Activated CD4-positive, alpha-beta T cell treated with anti-CD3 and anti-CD28 coated beads, Interleukin-2, amount 10 ng/mL, durations not matched to agents 24 days and 14 days (primary cell): ENCODE data around the gene CRLF2. TPM values are rescaled to one million over a fixed set of nuclear protein-coding genes. Genes with fewer than 3 reads are reported as not detected.
"Not testable (repeated sequence)": the region's sequence is repeated elsewhere in the genome, so short reads cannot be mapped to it uniquely, and the experiment has no call there.

Experiments used
- DNase-seq: peaks from one replicate; pipeline ENCODE4 v3.0.0; 2022
- H3K27ac Mint-ChIP-seq: one replicate; pipeline ENCODE4 v1.8.0; 2022; ENCODE audit warnings: mild to moderate bottlenecking, mixed read lengths
- H3K27me3 Mint-ChIP-seq: one replicate; pipeline ENCODE4 v1.8.0; 2022; ENCODE audit warnings: mixed read lengths
- H3K36me3 Mint-ChIP-seq: one replicate; pipeline ENCODE4 v1.8.0; 2022; ENCODE audit warnings: low read depth, mild to moderate bottlenecking, mixed read lengths
- H3K4me1 Mint-ChIP-seq: one replicate; pipeline ENCODE4 v1.8.0; 2021; ENCODE audit warnings: mixed read lengths
- H3K4me3 Mint-ChIP-seq: one replicate; pipeline ENCODE4 v1.8.0; 2022; ENCODE audit warnings: mild to moderate bottlenecking, moderate library complexity, mixed read lengths
- H3K9me3 Mint-ChIP-seq: one replicate; pipeline ENCODE4 v1.8.0; 2021; ENCODE audit warnings: mixed read lengths
- intact Hi-C: fragments of 100-400 bp; cut with micrococcal nuclease; formaldehyde crosslinking; loops from one replicate; pipeline ENCODE4 v1.15.1; 2023
- total RNA-seq: library from RNA; stranded (reverse); gene quantifications from 2 replicates; pipeline ENCODE4 v1.2.3, GENCODE V29; 2022

Gene CRLF2
- total RNA-seq, 1 donor from 2014 or later: 1.5 TPM

DNA sequence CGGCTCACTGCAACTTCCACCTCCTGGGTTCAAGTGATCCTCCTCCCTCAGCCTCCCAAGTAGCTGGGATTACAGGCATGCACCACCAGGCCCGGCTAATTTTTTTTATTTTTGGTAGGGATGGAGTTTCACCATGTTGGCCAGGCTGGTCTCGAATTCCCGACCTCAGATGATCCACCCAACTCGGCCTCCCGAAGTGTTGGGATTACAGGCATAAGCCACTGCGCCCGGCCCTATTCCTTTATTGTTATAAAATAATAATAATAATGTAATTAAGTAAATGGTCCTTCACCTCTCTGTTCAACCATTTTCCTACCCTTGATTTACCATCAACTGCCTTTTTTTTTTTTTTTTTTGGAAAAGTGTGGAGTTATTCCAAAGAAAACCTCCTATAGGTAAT lies 15.7 kb upstream of the CRLF2 start:
- intact Hi-C loops, H3K4me3 Mint-ChIP-seq, H3K27ac Mint-ChIP-seq, H3K27me3 Mint-ChIP-seq, H3K36me3 Mint-ChIP-seq, DNase-seq, H3K4me1 Mint-ChIP-seq: not testable (repeated sequence)
- H3K9me3 Mint-ChIP-seq: peaks cover 18% of the 10 kb centered on the region

DNA sequence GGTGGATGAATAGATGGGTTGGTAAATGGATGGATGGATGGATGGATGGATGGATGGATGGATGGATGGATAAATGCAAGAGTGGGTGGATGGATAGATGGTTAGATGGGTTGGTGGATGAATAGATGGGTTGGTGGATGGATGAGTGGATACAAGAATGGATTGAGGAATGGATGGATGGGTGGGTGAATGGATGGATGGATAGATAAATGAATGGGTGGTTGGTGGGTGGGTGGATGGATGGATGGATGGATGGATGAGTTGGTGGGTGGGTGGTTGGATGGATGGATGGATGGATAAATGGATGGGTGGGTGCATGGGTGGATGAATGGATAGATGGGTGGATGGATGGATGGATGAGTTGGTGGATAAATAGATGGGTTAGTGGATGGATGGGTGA lies 13.8 kb upstream of the CRLF2 start:
- Mint-ChIP-seq H3K9me3 (peaks cover 23% of the 10 kb centered on the region), H3K4me1 (peaks cover 5% of the 10 kb centered on the region), H3K27me3 (peaks cover 3% of the 10 kb centered on the region), H3K27ac (no peak overlapping the region), H3K4me3 (no peak overlapping the region), H3K36me3 (peaks cover 6% of the 10 kb centered on the region)
- DNase-seq: no peak
- intact Hi-C loops: no loop called here

DNA sequence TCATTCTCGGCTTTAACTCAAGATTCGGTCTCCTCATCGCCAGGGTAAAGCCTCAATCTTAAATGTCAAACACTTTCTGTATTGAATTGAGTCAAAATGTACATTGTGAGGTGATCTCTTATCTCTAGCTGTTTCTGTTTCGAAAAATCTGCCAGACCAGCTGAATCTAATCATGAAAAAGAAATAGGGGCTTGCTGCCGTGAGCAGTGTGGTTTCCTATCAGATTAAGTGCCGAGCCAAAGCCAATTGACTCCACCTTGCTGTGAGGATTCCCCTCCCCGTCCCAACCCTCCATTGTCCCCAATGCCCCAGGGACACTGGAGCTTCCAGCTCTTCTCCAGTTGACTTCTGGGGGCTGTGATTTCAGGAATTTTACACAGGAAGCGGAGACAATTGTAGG lies 12.5 kb upstream of the CRLF2 start:
- Mint-ChIP-seq H3K4me1 (peaks cover 5% of the 10 kb centered on the region), H3K27ac (no peak overlapping the region), H3K36me3 (peaks cover 6% of the 10 kb centered on the region), H3K27me3 (peaks cover 3% of the 10 kb centered on the region), H3K9me3 (peaks cover 23% of the 10 kb centered on the region), H3K4me3 (no peak overlapping the region)
- DNase-seq: peak; percentile 78
- intact Hi-C loops: loop anchor here (1.0 kb wide), 1 partner anchor 17 kb away; no protein-coding TSS in a partner anchor

DNA sequence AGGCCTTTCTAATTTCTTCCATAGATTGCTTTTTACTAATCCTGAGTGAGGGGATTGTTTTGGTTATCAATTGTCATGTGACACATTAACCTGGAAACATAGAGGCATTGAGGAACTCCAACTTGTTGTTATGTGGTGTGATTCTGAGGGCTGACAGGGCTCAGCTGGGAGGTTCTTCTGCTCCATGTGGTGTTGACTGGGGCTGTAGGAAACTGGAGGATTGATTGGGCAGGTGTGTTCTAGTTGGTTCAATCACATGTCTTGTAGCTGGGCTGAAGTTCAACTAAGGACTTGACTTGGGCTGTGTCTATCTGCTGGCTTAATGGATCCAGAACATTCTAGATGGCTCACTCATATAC lies 10.8 kb upstream of the CRLF2 start:
- H3K27me3 Mint-ChIP-seq: peaks cover 3% of the 10 kb centered on the region

DNA sequence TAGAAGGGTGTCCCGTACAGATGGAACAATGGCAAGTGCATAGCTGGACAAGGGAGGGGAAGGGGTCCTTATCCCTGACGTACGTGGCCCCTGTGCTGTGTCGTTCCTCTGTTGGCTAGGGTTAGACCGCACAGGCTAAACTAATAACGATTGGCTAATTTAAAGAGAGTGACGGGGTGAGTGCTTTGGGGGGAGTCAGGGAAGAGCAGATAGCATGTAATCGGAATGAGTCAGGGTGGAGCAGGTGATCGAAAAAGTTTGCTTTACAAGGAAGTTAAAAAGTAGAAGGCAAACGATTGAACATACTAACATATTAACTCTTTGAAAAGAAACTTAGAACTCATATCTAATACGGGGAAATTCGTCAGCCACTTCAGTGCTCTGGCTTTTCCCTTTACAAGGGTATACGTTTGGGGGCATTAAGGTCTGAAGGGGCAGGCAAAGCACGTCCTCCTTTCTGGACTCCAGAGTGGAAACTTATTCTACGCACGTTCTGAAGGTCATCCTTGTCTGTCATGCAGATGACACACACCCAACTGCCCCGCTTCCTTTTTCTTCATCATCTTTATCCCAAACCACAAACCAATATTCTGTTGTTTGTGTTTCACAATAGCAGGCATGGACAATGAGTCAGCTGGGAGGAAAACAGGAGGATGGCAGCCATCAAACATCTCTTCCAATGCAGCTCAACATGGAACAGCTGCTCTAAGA lies 10.2 kb upstream of the CRLF2 start:
- Mint-ChIP-seq H3K4me1 (peaks cover 5% of the 10 kb centered on the region), H3K9me3 (peaks cover 23% of the 10 kb centered on the region), H3K27me3 (peaks cover 3% of the 10 kb centered on the region), H3K4me3 (no peak overlapping the region), H3K27ac (no peak overlapping the region), H3K36me3 (peaks cover 6% of the 10 kb centered on the region)
- intact Hi-C loops: no loop called here
- DNase-seq: peak; percentile 47

More for the DNA sequence above, 10.8 kb upstream of the CRLF2 start:
- DNase-seq: peak; percentile 37
- intact Hi-C loops: no loop called here
- Mint-ChIP-seq H3K27ac (no peak overlapping the region), H3K4me3 (no peak overlapping the region), H3K9me3 (peaks cover 23% of the 10 kb centered on the region), H3K4me1 (peaks cover 5% of the 10 kb centered on the region), H3K36me3 (peaks cover 6% of the 10 kb centered on the region)

DNA sequence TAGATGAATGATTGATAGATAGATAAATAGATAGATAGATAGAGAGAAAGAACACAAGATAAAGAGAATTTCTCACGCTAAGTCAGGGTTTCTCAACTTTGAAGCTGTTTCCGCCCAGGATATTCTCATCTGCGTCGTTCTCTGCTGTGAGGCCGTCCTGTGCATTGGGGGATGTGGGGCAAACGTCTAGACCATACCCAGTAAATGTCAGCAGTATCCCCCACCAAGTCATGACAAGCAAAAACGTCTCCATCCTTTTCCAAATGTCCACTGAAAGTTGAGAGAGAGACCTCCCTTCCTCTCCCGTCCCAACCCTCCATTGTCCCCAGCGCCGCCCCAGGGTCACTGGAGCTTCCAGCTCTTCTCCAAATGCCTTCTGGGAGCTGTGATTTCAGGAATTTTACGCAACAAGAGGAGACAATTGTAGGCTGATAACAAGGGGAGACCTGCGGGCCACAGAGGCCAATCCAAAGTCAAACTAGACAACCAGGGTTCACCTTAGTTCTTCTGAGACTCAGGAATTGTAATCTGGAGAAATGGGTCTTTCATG lies 8.9 kb upstream of the CRLF2 start:
- Mint-ChIP-seq H3K36me3 (peaks cover 3% of the 10 kb centered on the region), H3K9me3 (peaks cover 11% of the 10 kb centered on the region), H3K4me1 (peaks cover 5% of the 10 kb centered on the region), H3K27me3 (peaks cover 2% of the 10 kb centered on the region), H3K27ac (no peak overlapping the region), H3K4me3 (no peak overlapping the region)
- DNase-seq: peak; percentile 48
- intact Hi-C loops: no loop called here

DNA sequence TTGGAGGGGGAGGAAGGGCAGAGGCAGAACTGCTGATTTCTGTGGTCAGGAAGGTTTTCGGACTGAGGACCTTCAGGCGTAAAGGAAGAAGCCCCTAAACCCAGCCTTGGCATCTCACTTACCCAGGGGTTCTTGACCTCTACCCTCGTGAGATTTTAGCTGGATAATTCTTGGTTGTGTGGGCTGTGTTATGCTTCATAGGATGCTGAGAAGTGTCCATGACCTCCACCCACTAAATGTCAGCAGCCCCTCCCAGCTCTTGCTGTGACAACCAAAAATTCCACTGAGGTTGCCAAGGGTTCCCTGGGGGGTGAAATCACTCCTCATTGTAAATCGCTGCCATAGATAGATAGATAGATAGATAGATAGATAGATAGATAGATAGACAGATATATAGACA lies 5.8 kb upstream of the CRLF2 start:
- Mint-ChIP-seq H3K4me1 (peaks cover 7% of the 10 kb centered on the region), H3K36me3 (peaks cover 2% of the 10 kb centered on the region), H3K27ac (no peak overlapping the region), H3K9me3 (peaks cover 5% of the 10 kb centered on the region), H3K4me3 (no peak overlapping the region), H3K27me3 (peaks cover 11% of the 10 kb centered on the region)
- DNase-seq: no peak
- intact Hi-C loops: no loop called here

DNA sequence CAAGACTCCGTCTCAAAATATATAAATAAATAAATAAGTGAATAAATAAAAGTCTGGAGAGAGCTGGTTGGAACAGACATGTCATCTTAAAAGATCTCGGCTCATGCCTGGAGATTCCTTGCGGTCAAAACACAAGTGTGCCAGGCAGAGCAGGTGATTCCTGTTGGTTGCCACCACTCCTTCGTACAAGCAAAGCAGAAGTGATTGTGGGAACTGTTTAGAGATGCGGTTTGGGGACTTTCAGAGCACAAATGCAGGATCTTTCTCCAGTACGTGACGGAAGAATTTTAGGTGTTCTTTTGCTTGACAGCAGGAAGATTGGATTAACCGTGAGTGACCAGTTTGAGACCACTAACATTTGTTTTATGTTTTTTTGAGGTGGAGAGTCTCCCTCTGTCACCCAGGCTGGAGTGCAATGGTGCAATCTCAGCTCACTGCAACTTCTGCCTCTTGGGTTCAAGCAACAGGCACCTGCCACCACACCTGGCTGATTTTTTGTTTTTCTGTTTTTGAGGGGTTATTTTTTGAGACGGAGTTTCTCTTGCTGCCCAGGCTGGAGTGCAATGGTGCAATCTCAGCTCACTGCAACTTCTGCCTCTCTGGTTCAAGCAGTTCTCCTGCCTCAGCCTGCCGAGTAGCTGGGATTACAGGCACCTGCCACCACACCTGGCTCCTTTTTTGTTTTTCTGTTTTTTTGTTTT lies 2.8 kb upstream of the CRLF2 start:
- H3K36me3 Mint-ChIP-seq: peaks cover 10% of the 10 kb centered on the region

DNA sequence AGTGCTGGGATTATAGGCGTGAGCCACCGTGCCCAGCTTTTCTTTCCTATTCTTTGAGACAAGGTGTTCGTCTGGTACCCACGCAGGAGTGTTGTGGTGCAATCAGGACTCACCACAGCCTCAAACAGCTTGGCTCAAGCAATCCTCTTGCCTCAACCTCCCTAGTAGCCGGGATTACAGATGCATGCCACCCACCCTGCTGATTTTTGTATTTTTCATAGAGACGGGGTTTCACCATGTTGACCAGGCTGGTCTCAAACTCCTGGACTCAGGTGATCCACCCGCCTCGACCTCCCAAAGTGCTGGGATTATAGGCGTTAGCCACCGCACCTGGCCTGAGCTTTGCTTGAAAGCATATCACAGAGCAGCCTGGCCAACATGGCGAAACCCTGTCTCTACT lies 1.5 kb upstream of the CRLF2 start:
- intact Hi-C loops: no loop called here

More for the DNA sequence above, 2.8 kb upstream of the CRLF2 start:
- intact Hi-C loops: no loop called here
- Mint-ChIP-seq H3K27ac (no peak overlapping the region), H3K9me3 (peaks cover 13% of the 10 kb centered on the region), H3K27me3 (peaks cover 11% of the 10 kb centered on the region), H3K4me1 (peaks cover 21% of the 10 kb centered on the region), H3K4me3 (no peak overlapping the region)
- peak; percentile 63 for DNase-seq

DNA sequence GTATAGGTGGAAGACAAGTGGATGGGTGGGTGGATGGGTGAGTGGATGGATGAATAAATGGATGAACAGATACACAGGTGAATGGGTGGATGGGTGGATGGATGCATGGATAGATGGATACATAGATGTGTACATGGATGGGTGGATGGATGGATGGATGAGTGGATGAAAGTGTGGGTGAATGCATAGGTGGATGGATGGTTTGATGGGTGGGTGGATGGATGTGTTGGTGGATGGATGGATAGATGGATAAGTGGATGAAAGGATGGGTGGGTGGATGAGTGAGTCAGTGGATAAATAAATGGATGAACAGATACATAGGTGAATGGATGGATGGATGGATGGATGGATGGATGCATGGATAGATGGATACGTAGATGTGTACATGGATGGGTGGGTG lies 1.6 kb downstream of the CRLF2 start:
- peak overlapping the region; percentile 4 for H3K27ac Mint-ChIP-seq

More for the DNA sequence above, 1.5 kb upstream of the CRLF2 start:
- H3K27me3 Mint-ChIP-seq: peaks cover 12% of the 10 kb centered on the region
- H3K36me3 Mint-ChIP-seq: peaks cover 12% of the 10 kb centered on the region
- peak overlapping the region; percentile 20 for H3K27ac Mint-ChIP-seq
- peak; percentile 57 for DNase-seq
- peaks cover 26% of the 10 kb centered on the region for H3K4me1 Mint-ChIP-seq
- H3K4me3 Mint-ChIP-seq: peak overlapping the region; percentile 19
- H3K9me3 Mint-ChIP-seq: peaks cover 13% of the 10 kb centered on the region

DNA sequence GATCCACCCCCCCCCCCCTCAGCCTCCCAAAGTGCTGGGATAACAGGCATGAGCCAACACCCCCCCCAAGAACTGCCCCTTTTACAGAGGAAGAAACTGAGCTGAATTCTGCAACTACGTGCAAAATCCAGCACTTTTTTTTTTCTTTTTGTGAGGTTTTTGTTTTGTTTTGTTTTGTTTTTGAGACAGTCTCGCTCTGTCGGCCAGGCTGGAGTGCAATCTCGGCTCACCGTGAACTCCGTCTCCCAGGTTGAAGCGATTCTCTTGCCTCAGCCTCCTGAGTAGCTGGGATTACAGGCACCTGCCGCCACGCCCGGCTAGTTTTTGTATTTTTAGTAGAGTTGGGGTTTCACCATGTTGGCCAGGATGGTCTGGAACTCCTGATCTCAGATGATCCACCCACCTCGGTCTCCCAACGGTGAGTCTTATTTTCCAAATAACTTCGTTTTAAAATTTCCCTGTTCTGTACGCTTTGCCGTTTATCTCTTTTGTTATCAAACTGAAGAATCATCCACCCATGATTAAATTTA lies 4.9 kb downstream of the CRLF2 start:
- peaks cover 2% of the 10 kb centered on the region for H3K27me3 Mint-ChIP-seq
- peak overlapping the region; percentile 81 for H3K4me3 Mint-ChIP-seq
- peaks cover 40% of the 10 kb centered on the region for H3K4me1 Mint-ChIP-seq
- DNase-seq: no peak
- intact Hi-C loops: loop anchor here (1.0 to 5.0 kb wide), 4 partner anchors 18 to 470 kb away; no protein-coding TSS in a partner anchor
- H3K27ac Mint-ChIP-seq: peak overlapping the region; percentile 90
- peaks cover 13% of the 10 kb centered on the region for H3K9me3 Mint-ChIP-seq
- peaks cover 16% of the 10 kb centered on the region for H3K36me3 Mint-ChIP-seq

More for the DNA sequence above, 1.6 kb downstream of the CRLF2 start:
- H3K36me3 Mint-ChIP-seq: peaks cover 16% of the 10 kb centered on the region
- peaks cover 8% of the 10 kb centered on the region for H3K27me3 Mint-ChIP-seq
- intact Hi-C loops: no loop called here
- peak overlapping the region; percentile 55 for H3K4me3 Mint-ChIP-seq
- H3K9me3 Mint-ChIP-seq: peaks cover 13% of the 10 kb centered on the region
- DNase-seq: no peak
- peaks cover 41% of the 10 kb centered on the region for H3K4me1 Mint-ChIP-seq

DNA sequence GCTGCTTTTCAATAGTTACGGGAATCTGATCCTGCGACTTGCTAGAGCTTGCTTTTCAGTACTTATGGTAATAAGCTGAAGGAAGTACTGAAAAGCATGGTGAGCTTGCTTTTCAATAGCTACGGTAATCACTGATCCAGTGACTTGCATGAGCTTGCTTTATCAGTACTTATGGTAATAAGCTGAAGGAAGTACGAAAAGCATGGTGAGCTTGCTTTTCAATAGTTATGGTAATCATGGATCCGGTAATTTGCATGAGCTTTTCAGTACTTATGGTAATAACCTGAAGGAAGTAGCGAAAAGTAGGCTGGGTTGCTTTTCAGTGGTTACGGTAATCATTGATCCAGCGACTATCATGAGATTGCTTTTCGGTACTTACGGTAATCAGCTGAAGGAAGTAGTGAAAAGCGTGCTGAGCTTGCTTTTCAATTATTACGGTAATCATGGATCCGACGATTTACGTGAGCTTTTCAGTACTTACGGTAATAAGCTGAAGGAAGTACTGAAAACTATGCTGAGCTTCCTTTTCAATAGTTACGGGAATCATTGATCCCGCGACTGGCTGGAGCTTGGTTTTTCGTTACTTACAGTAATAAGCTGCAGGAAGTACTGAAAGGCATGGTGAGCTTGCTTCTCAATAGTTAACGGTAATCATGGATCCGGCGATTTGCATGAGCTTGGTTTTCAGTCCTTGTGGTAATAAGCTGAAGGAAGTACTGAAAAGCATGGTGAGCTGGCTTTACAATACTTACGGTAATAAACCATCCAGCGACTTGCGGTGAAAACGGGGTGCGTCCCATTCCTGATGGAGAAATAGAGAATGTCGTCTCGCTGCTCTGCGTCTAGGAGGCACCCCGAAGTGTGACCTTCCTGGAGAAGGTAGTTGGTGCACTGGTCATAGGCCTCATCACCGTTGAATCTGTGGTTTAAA lies 6.5 kb downstream of the CRLF2 start:
- intact Hi-C loops: loop anchor here (5.0 kb wide), 2 partner anchors 39 to 471 kb away; no protein-coding TSS in a partner anchor
- H3K27ac Mint-ChIP-seq: peak overlapping the region; percentile 35
- peak overlapping the region; percentile 77 for H3K4me3 Mint-ChIP-seq

DNA sequence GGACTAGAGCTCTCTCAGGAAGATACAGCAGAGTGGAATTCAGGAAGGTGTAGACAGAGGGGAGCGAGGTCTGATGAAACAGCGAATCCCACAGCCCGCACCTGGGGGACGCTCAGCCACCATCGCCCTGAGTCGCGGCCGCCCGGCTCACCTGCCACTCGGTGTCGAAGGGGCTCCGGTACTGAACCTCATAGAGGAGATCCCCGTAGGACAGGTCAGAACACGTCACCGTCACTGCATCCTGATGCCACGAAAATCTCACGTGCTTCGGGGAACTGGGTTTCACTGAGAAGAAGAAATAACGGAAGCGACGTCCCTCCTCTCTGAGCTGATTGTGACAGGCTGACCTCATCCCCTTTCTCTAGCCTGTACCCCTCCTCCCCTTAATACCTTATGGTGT lies 10.2 kb downstream of the CRLF2 start:
- Mint-ChIP-seq H3K36me3 (no peaks in the 10 kb centered on the region), H3K4me1 (peaks cover 12% of the 10 kb centered on the region), H3K4me3 (no peak overlapping the region), H3K9me3 (no peaks in the 10 kb centered on the region), H3K27ac (no peak overlapping the region), H3K27me3 (no peaks in the 10 kb centered on the region)
- DNase-seq: peak; percentile 44
- intact Hi-C loops: no loop called here

More for the DNA sequence above, 6.5 kb downstream of the CRLF2 start:
- Mint-ChIP-seq H3K36me3 (peaks cover 11% of the 10 kb centered on the region), H3K4me1 (peaks cover 33% of the 10 kb centered on the region), H3K9me3 (peaks cover 6% of the 10 kb centered on the region), H3K27me3 (peaks cover 2% of the 10 kb centered on the region)
- DNase-seq: peak; percentile 82
